Measurements from ENCODE around the gene SIGLEC5.

Gene SIGLEC5

DNA sequence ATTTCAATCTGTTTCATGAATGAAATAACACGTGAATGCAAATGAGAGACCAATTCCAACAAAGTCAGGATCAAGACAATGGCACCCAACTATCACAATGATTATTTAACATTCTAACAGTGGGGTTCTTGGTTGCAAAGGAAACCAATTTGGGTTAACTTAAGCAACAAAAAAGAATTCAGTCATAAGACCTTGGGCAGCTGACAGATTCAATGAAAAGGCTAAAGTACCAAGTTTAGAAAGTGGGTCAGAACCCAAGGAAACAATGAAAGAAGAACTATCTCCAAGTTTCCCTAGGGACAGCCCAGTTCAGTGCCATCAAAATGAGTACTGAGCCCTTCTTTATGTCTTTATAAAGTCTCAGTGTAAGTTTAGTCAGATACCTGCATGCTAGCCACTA is 33.9 kb upstream of the SIGLEC5 start:
- no peaks in the 10 kb centered on the region for H3K9me3 ChIP-seq (ENCODE audit: control insufficient read depth, low read length)

DNA sequence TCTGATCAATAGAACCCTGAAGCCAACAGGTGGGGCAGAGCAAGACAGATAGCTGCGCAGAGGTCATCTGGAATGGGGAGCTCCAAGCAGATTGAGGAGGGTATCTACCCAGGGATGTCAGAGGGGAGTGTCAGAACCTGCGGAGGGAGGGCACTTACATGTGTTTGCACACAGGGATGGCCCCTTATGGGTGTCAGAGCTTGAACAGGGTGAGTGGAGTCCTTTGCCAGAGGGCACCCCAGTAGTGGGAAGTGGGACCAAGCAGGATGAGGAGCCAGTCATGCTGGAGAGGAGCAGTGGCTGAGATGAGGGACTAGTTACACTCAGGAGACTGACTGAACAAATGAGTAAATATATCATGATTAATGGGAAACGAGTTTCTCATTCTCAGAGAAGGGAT is 33.4 kb upstream of the SIGLEC5 start:
- TF ChIP-seq, protein P1, sequence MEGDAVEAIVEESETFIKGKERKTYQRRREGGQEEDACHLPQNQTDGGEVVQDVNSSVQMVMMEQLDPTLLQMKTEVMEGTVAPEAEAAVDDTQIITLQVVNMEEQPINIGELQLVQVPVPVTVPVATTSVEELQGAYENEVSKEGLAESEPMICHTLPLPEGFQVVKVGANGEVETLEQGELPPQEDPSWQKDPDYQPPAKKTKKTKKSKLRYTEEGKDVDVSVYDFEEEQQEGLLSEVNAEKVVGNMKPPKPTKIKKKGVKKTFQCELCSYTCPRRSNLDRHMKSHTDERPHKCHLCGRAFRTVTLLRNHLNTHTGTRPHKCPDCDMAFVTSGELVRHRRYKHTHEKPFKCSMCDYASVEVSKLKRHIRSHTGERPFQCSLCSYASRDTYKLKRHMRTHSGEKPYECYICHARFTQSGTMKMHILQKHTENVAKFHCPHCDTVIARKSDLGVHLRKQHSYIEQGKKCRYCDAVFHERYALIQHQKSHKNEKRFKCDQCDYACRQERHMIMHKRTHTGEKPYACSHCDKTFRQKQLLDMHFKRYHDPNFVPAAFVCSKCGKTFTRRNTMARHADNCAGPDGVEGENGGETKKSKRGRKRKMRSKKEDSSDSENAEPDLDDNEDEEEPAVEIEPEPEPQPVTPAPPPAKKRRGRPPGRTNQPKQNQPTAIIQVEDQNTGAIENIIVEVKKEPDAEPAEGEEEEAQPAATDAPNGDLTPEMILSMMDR (IDR thresholded peaks at IDR 0.05), result no peak
- H3K4me1 ChIP-seq, result no peaks in the 10 kb centered on the region
- H3K79me2 ChIP-seq, result no peaks in the 10 kb centered on the region
- no peak overlapping the region for H3K27ac ChIP-seq
- H3K9me3 ChIP-seq (ENCODE audit: control insufficient read depth, low read length), result no peaks in the 10 kb centered on the region
- no peaks in the 10 kb centered on the region for H3K27me3 ChIP-seq (ENCODE audit: control insufficient read depth, insufficient read depth, low read length)
- no peak overlapping the region for H3K4me3 ChIP-seq (ENCODE audit: low read depth, low read length)
- H3K9ac ChIP-seq, result no peak overlapping the region
- H3K4me2 ChIP-seq (ENCODE audit: low read length), result no peak overlapping the region
- no peak overlapping the region for H2AFZ ChIP-seq
- no peaks in the 10 kb centered on the region for H3K36me3 ChIP-seq (ENCODE audit: control insufficient read depth, insufficient read depth, low read length)

More for the DNA sequence above, 33.9 kb upstream of the SIGLEC5 start:
- H3K79me2 ChIP-seq, result no peaks in the 10 kb centered on the region
- H3K27ac ChIP-seq, result no peak overlapping the region
- H3K36me3 ChIP-seq (ENCODE audit: control insufficient read depth, insufficient read depth, low read length), result no peaks in the 10 kb centered on the region
- H3K4me1 ChIP-seq, result no peaks in the 10 kb centered on the region
- no peak overlapping the region for H3K4me2 ChIP-seq (ENCODE audit: low read length)
- no peaks in the 10 kb centered on the region for H3K27me3 ChIP-seq (ENCODE audit: control insufficient read depth, insufficient read depth, low read length)
- TF ChIP-seq, protein P1 (IDR thresholded peaks at IDR 0.05), result no peak
- no peak overlapping the region for H3K4me3 ChIP-seq (ENCODE audit: low read depth, low read length)
- no peak overlapping the region for H2AFZ ChIP-seq
- H3K9ac ChIP-seq, result no peak overlapping the region

DNA sequence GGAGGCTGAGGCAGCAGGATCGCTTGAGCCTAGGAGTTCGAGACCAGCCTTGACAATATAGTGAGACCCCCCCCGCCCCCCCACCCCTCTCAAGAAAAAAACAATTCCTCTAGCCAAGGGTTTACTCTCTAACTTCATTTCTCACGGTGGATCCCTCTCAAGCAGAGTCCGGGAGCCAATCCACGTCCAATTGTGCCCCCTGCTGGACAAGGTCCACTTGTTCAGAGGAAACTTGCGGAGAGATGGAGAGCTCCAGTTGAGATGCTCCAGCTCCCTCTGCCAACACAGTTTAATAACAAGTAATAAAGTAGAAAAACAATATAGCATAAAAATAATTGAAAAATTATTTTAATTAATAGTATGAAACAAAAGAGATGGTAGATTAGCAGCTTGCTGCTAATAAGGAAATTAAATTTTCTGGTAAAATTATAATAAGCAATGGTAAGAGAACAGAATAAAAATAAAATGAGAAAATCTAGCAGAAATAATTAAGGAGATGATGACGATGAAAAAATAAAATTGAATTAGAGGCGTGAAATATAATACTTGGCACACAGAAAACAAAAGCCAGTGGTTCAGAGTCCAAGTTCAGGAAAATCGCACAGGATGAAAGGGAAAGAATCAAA is 30.9 kb upstream of the SIGLEC5 start:
- H3K9me3 ChIP-seq (ENCODE audit: control insufficient read depth, low read length), result no peaks in the 10 kb centered on the region
- TF ChIP-seq, protein P1 (IDR thresholded peaks at IDR 0.05), result peak; percentile 73
- H3K36me3 ChIP-seq (ENCODE audit: control insufficient read depth, insufficient read depth, low read length), result no peaks in the 10 kb centered on the region
- H3K4me2 ChIP-seq (ENCODE audit: low read length), result no peak overlapping the region
- no peak overlapping the region for H2AFZ ChIP-seq
- no peak overlapping the region for H3K4me3 ChIP-seq (ENCODE audit: low read depth, low read length)
- no peaks in the 10 kb centered on the region for H3K79me2 ChIP-seq
- H3K27ac ChIP-seq, result no peak overlapping the region
- no peaks in the 10 kb centered on the region for H3K27me3 ChIP-seq (ENCODE audit: control insufficient read depth, insufficient read depth, low read length)
- peaks cover 3% of the 10 kb centered on the region for H3K4me1 ChIP-seq
- H3K9ac ChIP-seq, result no peak overlapping the region

DNA sequence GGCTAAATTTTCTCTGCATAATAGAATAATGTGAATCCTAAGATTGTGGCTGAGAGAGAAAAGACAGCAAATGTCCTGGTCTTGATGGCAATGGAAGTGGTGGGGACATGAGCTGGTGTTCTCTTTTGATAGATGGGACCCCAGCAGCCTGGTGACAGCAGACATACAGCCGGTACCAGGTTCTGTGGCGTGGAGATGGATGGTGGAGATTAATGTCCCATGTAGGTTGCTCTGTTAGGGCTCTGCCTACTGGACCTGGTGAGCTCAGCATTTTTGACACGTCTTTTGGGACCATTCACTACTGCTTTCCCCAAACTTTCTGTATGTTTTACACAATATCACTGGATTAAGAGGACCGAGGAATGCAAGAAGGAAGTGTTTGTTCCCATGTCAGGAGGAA is 24.6 kb upstream of the SIGLEC5 start:
- no peak overlapping the region for H3K9ac ChIP-seq
- no peaks in the 10 kb centered on the region for H3K79me2 ChIP-seq
- TF ChIP-seq, protein P1 (IDR thresholded peaks at IDR 0.05), result no peak

GRCh38 chr19:51653162-51653561 is 23.0 kb upstream of the SIGLEC5 start:
- no peaks in the 10 kb centered on the region for H3K9me3 ChIP-seq (ENCODE audit: control insufficient read depth, low read length)
- no peak overlapping the region for H3K4me2 ChIP-seq (ENCODE audit: low read length)
- no peaks in the 10 kb centered on the region for H3K27me3 ChIP-seq (ENCODE audit: control insufficient read depth, insufficient read depth, low read length)
- no peak overlapping the region for H3K9ac ChIP-seq
- H3K4me3 ChIP-seq (ENCODE audit: low read depth, low read length), result no peak overlapping the region
- H3K4me1 ChIP-seq, result peaks cover 3% of the 10 kb centered on the region
- H3K79me2 ChIP-seq, result no peaks in the 10 kb centered on the region
- TF ChIP-seq, protein P1 (IDR thresholded peaks at IDR 0.05), result no peak
- H2AFZ ChIP-seq, result no peak overlapping the region
- no peaks in the 10 kb centered on the region for H3K36me3 ChIP-seq (ENCODE audit: control insufficient read depth, insufficient read depth, low read length)
- H3K27ac ChIP-seq, result no peak overlapping the region

More for the DNA sequence above, 24.6 kb upstream of the SIGLEC5 start:
- H3K36me3 ChIP-seq (ENCODE audit: control insufficient read depth, insufficient read depth, low read length), result no peaks in the 10 kb centered on the region
- no peaks in the 10 kb centered on the region for H3K27me3 ChIP-seq (ENCODE audit: control insufficient read depth, insufficient read depth, low read length)
- no peak overlapping the region for H3K27ac ChIP-seq
- H3K4me1 ChIP-seq, result peaks cover 3% of the 10 kb centered on the region
- H2AFZ ChIP-seq, result peak overlapping the region; percentile 13
- no peaks in the 10 kb centered on the region for H3K9me3 ChIP-seq (ENCODE audit: control insufficient read depth, low read length)
- no peak overlapping the region for H3K4me3 ChIP-seq (ENCODE audit: low read depth, low read length)
- no peak overlapping the region for H3K4me2 ChIP-seq (ENCODE audit: low read length)
